Neutrophil (primary cell): Measurements from ENCODE around the gene PTH1R.

Experiments used
- H3K27ac ChIP-seq: fragments of 200-600 bp; sonication (generic); 2 replicates; pipeline ENCODE4 v1.5.1; 2016; ENCODE audit warnings: mild to moderate bottlenecking, moderate library complexity
- H3K27me3 ChIP-seq: fragments of 200-600 bp; sonication (generic); 2 replicates; pipeline ENCODE4 v1.6.0; 2016; ENCODE audit warnings: mild to moderate bottlenecking
- H3K36me3 ChIP-seq: fragments of 200-600 bp; sonication (generic); 2 replicates; pipeline ENCODE4 v1.5.1; 2017
- H3K4me1 ChIP-seq, 2 experiments: fragments of 200-600 bp in 1 of 2; sonication (generic) in 1 of 2; 1 replicate in 1 of 2; 2 replicates in 1 of 2; pipeline versions ENCODE4 v1.5.1 to v1.6.1; 2013 to 2016; ENCODE audit warnings: low read depth in 1 of 2, low read length in 1 of 2, mild to moderate bottlenecking in 1 of 2, moderate library complexity in 1 of 2; ENCODE audit not compliant: control insufficient read depth in 1 of 2, insufficient read depth in 1 of 2
- H3K4me3 ChIP-seq, 2 experiments: fragments of 200-600 bp in 1 of 2; sonication (generic) in 1 of 2; 1 replicate in 1 of 2; 2 replicates in 1 of 2; pipeline ENCODE4 v1.5.1; 2013 to 2016; ENCODE audit warnings: low read depth in 1 of 2, low read length in 1 of 2, mild to moderate bottlenecking in 1 of 2, moderate library complexity in 1 of 2
- H3K9me3 ChIP-seq: fragments of 200-600 bp; sonication (generic); 2 replicates; pipeline ENCODE4 v1.5.1; 2016
- CTCF ChIP-seq: fragments of 200-600 bp; sonication (generic); IDR thresholded peaks from 2 replicates; pipeline ENCODE4 v1.5.1; 2016; ENCODE audit warnings: antibody characterized with exemption

PTH1R gene

DNA sequence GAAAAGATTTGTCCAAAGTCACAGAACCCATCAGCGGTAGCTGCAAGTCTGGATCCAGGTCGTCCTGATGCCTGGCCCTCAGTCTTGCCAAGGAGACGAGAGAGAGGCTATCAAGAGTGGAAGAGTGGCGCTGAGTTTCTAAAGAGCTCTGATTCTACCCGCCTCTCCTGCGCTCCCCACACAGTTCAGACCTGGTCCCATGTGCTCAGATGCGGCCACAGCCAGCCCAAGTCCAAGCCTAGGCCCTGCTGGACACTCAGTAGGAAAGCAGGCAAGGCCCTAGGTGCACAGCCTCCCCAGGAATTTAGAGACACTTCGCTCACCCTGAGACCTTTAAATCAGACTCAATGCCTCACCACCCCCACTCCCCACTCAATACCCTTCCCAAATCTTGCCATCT is 66.7 kb downstream of the PTH1R start:
- peaks cover 43 to 55% of the 10 kb centered on the region in 2 experiments for H3K4me1 ChIP-seq
- H3K27ac ChIP-seq: no peak overlapping the region
- TF ChIP-seq CTCF: no peak
- H3K36me3 ChIP-seq: no peaks in the 10 kb centered on the region
- no peaks in the 10 kb centered on the region for H3K9me3 ChIP-seq
- no peaks in the 10 kb centered on the region for H3K27me3 ChIP-seq
- no peak overlapping the region for H3K4me3 ChIP-seq

- Histone ChIP-seq H3K36me3 (no peaks in the 10 kb centered on the region), H3K27ac (peak overlapping the region; percentile 80), H3K9me3 (no peaks in the 10 kb centered on the region), H3K4me3 (no peak overlapping the region), H3K4me1 (peaks cover 56 to 62% of the 10 kb centered on the region in 2 experiments), H3K27me3 (no peaks in the 10 kb centered on the region)
- no peak for TF ChIP-seq CTCF
Observed at GRCh38 chr3:46946416-46946815, 68.9 kb downstream of the PTH1R start.

GRCh38 chr3:46946856-46947545 is 69.5 kb downstream of the PTH1R start:
- Histone ChIP-seq H3K36me3 (no peaks in the 10 kb centered on the region), H3K9me3 (no peaks in the 10 kb centered on the region), H3K4me1 (peaks cover 60 to 63% of the 10 kb centered on the region in 2 experiments), H3K27ac (peak overlapping the region; percentile 80), H3K4me3 (peak overlapping the region; percentile 13 to 41), H3K27me3 (no peaks in the 10 kb centered on the region)
- TF ChIP-seq CTCF: no peak

- no peak for TF ChIP-seq CTCF
- Histone ChIP-seq H3K4me3 (peak overlapping the region; percentile 13 to 41), H3K4me1 (peaks cover 63 to 65% of the 10 kb centered on the region in 2 experiments), H3K27ac (peak overlapping the region; percentile 80), H3K9me3 (no peaks in the 10 kb centered on the region), H3K27me3 (no peaks in the 10 kb centered on the region), H3K36me3 (no peaks in the 10 kb centered on the region)
Observed at GRCh38 chr3:46947546-46947901, 70.0 kb downstream of the PTH1R start.

GRCh38 chr3:46947981-46948791 is 70.7 kb downstream of the PTH1R start:
- no peaks in the 10 kb centered on the region for H3K36me3 ChIP-seq
- H3K9me3 ChIP-seq: no peaks in the 10 kb centered on the region
- H3K27ac ChIP-seq: peak overlapping the region; percentile 80
- no peak for TF ChIP-seq CTCF
- peaks cover 68 to 71% of the 10 kb centered on the region in 2 experiments for H3K4me1 ChIP-seq
- H3K4me3 ChIP-seq: peak overlapping the region; percentile 35 to 41
- no peaks in the 10 kb centered on the region for H3K27me3 ChIP-seq
